Measurements from ENCODE around the gene ZNF688. TPM values are rescaled to one million over a fixed set of nuclear protein-coding genes. Genes with fewer than 3 reads are reported as not detected.
"Not testable (repeated sequence)": the region's sequence is repeated elsewhere in the genome, so short reads cannot be mapped to it uniquely, and the experiment has no call there.

The ZNF688 gene
- total RNA-seq, 4 donors from 2014 or later, result 15.9 to 22.1 (median 20.8) TPM

DNA sequence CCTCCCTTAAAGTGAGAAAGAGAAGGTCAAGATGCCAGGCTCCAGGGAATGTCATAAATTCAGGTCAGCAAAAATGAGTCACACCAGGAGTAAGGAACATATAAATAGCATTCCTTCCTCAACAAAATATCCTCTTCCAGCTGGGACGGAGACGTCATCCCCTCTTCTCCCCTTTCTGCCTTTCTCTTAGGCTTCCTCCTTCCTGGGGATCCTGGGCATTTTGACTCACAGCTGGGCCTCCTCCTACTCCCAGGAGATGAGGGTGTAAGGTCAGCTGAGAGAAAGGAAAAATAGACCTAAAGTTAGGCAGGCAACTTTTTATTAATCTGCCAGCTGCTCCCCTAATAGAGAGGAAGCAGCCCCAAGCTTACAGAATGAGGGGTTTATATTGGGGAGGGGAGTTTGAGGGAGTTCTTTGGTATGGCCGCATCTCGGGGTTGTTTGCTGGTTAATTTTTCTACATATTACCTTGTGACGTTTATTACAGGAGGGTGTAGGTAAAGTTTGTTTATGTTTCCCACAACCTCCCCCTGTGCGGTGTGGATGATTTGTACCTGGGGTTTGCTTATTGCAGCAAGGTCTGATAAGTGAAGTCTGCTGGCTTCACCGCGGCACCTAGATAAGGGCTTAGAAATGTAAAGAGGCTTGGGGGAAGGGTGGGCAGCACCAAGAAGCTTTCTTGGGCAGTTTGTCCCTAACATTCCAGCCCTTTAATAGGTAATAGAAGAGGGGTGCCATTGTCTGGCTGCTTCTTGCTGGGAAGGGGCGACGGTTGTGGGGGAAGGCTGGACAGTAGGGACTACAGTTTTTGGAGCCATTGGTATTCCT lies 29.8 kb downstream of the ZNF688 start:
- no peaks in the 10 kb centered on the region for H3K9me3 ChIP-seq
- H3K36me3 ChIP-seq, result no peaks in the 10 kb centered on the region
- H3K4me3 ChIP-seq, result no peak overlapping the region
- 46% methylated on average over 6 of the region's 10 CpGs; no CpG with 5 or more reads in 1 of the 2 donors for WGBS, 2 donors (ENCODE audit: low coverage in 1 of 2)
- no peak overlapping the region for H3K27ac ChIP-seq
- TF ChIP-seq POLR2AphosphoS5 (IDR thresholded peaks at IDR 0.05), result no peak
- no peak for TF ChIP-seq EP300 (IDR thresholded peaks at IDR 0.05)
- H3K27me3 ChIP-seq, result no peaks in the 10 kb centered on the region
- ATAC-seq, result no peak
- H3K4me1 ChIP-seq, result no peaks in the 10 kb centered on the region

- H3K4me1 ChIP-seq, H3K9me3 ChIP-seq, H3K27me3 ChIP-seq, H3K4me3 ChIP-seq, ATAC-seq, H3K36me3 ChIP-seq, H3K27ac ChIP-seq: not testable (repeated sequence)
- WGBS, 2 donors (ENCODE audit: low coverage in 1 of 2), result 51 to 55% methylated on average over 3 to 8 of the region's 9 CpGs
These were observed 30.5 kb downstream of the ZNF688 start for GRCh38 chr16:30540916-30541464.

- H3K36me3 ChIP-seq, H3K4me3 ChIP-seq, ATAC-seq, H3K27ac ChIP-seq, H3K27me3 ChIP-seq, H3K9me3 ChIP-seq: not testable (repeated sequence)
- peaks cover 0 to 12% (median 6%) of the 10 kb centered on the region in 3 donors for H3K4me1 ChIP-seq
- 93% methylated on average over 2 of the region's 13 CpGs; no CpG with 5 or more reads in 1 of the 2 donors for WGBS, 2 donors (ENCODE audit: low coverage in 1 of 2)
These were observed 31.5 kb downstream of the ZNF688 start for GRCh38 chr16:30539986-30540526.

- no peaks in the 10 kb centered on the region for H3K9me3 ChIP-seq
- H3K4me1 ChIP-seq, result peaks cover 0 to 12% (median 6%) of the 10 kb centered on the region in 3 donors
- H3K4me3 ChIP-seq, result no peak overlapping the region
- H3K27ac ChIP-seq, result no peak overlapping the region
- no peak for TF ChIP-seq POLR2AphosphoS5 (IDR thresholded peaks at IDR 0.05)
- no peaks in the 10 kb centered on the region for H3K27me3 ChIP-seq
- H3K36me3 ChIP-seq, result no peaks in the 10 kb centered on the region
- 33 to 80% methylated on average over 1 of the region's 8 CpGs for WGBS, 2 donors (ENCODE audit: low coverage in 1 of 2)
- ATAC-seq, result no peak
These were observed 32.2 kb downstream of the ZNF688 start for GRCh38 chr16:30539000-30539964.

DNA sequence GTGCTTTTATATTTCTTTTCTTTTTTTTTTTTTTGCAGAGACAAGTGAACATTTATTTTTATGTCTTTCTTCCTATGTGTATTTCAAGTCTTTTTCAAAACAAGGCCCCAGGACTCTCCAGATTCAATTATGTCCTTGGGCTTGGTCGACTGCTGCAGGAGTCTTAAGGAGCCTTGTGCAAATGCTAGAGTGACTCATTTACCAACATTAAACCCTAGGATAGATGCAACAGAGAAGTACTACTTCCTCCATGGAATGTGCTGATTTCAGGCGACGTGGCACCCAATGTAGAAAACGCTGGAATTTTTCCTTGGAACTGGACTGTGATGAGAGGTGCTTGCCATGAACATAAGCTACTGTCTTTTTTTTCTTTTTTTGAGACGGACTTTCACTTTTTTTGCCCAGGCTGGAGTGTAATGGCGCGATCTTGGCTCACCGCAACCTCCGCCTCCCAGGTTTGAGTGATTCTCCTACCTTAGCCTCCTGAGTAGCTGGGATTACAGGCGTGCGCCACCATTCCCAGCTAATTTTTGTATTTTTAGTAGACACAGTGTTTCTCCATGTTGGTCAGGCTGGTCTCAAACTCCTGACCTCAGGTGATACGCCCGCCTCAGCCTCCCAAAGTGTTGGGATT lies 35.0 kb downstream of the ZNF688 start:
- peaks cover 0 to 17% of the 10 kb centered on the region in 2 donors for H3K36me3 ChIP-seq
- 91 to 92% methylated on average over 9 to 11 of the region's 13 CpGs for WGBS, 2 donors (ENCODE audit: low coverage in 1 of 2)
- ATAC-seq, H3K9me3 ChIP-seq, H3K27me3 ChIP-seq, H3K4me3 ChIP-seq: not testable (repeated sequence)
- peaks cover 0 to 32% (median 17%) of the 10 kb centered on the region in 3 donors for H3K4me1 ChIP-seq
- peak overlapping the region in 2 of 4 donors; percentile 94 to 95 for H3K27ac ChIP-seq

DNA sequence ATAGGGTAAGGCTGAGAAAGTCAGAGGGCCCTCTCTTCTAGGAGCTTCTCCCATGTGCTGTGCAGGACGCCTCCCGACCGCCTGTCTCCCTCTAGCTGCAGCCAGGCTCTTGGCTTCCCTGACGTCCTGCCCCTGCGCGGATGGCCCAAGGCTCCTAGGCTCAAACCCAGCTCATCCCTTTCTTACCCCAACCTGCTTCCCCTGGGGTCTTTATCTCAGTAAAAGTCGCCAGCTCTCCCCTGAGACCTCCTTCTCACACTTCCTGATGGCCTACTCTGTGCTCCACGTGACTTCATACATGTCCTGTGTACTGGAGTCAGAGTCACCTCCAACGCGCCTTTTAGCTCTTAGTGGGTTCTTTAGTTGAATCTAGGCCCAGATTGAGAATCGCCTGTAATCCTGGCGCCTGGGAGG lies 35.7 kb downstream of the ZNF688 start:
- no peaks in the 10 kb centered on the region for H3K27me3 ChIP-seq
- TF ChIP-seq EP300 (IDR thresholded peaks at IDR 0.05) (no peak), CTCF (IDR thresholded peaks at IDR 0.05) (peak in 3 of 4 experiments; percentile 45 to 76 (median 59)), POLR2A (IDR thresholded peaks at IDR 0.05) (no peak), POLR2AphosphoS5 (IDR thresholded peaks at IDR 0.05) (peak; percentile 30)
- WGBS, 2 donors (ENCODE audit: low coverage in 1 of 2), result 0 to 18% methylated on average over 6 to 8 of the region's 12 CpGs
- no peaks in the 10 kb centered on the region for H3K9me3 ChIP-seq
- H3K27ac ChIP-seq, result peak overlapping the region; percentile 94 to 97 (median 95)
- ATAC-seq, result peak; percentile 62
- H3K36me3 ChIP-seq, result peaks cover 0 to 25% of the 10 kb centered on the region in 2 donors
- H3K4me3 ChIP-seq, result peak overlapping the region; percentile 67 to 85
- peaks cover 0 to 32% (median 17%) of the 10 kb centered on the region in 3 donors for H3K4me1 ChIP-seq
